ENCODE measurements around the gene BCAS4.

BCAS4 gene

DNA sequence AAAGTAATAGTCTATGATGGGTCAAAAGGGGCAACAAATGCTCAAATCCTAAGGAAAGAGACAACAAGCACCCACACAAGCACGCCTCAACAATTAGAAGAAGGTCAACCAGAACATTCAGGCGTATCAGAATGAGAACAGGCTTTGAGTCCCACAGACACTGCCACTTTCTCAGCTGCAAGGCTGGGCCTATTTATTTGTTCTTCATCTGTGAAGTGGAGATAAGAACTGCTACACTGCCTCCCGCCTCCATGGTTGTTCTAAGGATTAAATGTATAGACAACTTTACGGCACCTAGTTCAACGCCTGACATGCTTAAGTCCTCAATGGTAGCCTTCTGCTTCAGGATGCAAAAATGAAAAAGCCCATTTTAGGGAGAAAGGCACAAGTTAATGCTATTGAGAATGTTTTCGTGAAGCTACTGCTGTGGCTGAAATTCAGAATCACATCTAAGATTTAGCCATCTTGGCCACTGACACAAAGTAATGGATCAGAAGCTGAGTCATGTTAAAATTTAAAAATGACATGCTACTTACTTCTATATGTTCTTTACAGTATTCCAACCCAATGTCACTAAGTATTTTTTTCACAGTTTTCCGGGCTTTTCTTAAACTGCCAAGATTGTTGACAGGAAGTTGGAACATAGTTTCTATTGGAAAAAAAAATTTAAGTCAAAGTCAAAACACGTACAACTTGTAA, 108.6 kb downstream of the BCAS4 start:
- in situ Hi-C loops (cut with MboI; ENCODE audit: low sequenced_read_pairs) = no loop called here

- in situ Hi-C loops (cut with MboI; ENCODE audit: low sequenced_read_pairs) = no loop called here
Measured at GRCh38 chr20:50904067-50904570, 109.3 kb downstream of the BCAS4 start.

DNA sequence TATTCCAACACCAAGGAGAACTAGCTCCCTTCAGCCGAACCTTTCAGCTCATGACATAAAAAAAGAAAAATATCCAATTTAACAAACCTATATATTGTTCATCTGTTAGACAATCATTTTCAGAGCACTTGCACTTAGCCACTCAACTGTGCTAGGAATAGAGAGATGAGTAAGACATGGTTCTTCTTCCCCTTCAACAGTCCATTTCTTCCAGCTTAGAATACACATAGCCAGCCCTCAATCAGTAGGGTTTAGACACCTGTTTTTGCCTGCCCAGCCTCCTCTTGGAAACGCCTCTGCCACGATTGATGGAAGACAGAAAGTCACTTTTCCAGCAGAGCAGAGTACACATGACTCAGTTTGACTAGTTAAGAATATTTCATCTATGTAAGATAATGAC, 114.6 kb downstream of the BCAS4 start:
- in situ Hi-C loops (cut with MboI; ENCODE audit: low sequenced_read_pairs) = no loop called here

DNA sequence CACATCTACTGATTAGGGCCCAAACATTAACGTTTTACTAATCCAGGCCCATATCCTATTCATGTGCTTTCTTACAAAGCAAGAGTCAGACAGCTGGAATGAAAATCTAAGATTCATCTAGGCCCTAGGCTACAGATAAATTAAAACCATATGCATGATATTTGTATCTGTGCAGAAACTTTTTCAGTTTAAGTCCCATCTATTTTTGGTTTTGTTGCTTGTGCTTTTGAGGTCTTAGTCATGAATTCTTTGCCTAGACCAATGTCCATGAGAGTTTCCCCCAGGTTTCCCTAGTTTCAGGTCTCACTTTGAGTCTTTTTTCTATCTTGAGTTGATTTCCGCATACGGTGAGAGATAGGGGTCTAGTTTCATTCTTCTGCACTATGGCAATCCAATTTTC, 116.2 kb downstream of the BCAS4 start:
- in situ Hi-C loops (cut with MboI; ENCODE audit: low sequenced_read_pairs) = no loop called here

- in situ Hi-C loops (cut with MboI; ENCODE audit: low sequenced_read_pairs) = no loop called here
Measured at GRCh38 chr20:50911716-50912115, 116.9 kb downstream of the BCAS4 start.

- in situ Hi-C loops (cut with MboI; ENCODE audit: low sequenced_read_pairs) = no loop called here
Measured at GRCh38 chr20:50913690-50914375, 119.0 kb downstream of the BCAS4 start.

DNA sequence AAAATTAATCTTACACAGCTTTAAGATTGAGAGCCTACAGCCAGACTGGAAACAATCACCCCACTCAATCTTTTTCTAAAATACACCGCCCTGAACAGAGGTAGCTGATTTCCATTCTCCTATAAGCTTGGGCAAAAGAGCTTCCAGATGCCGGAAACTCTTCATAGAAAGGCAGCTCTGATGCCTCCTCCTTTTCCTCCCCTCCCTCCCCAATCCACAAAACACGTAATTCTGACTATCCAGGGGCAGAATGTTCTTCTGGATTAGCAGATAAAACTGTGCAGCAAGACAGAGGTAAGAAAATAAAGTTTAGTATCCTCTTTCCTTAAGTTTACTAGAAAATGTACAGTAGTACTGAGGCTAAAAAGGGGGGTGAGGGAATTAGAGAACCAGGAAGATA, 120.6 kb downstream of the BCAS4 start:
- in situ Hi-C loops (cut with MboI; ENCODE audit: low sequenced_read_pairs) = no loop called here

GRCh38 chr20:50916257-50916656, 121.4 kb downstream of the BCAS4 start:
- in situ Hi-C loops (cut with MboI; ENCODE audit: low sequenced_read_pairs) = no loop called here

DNA sequence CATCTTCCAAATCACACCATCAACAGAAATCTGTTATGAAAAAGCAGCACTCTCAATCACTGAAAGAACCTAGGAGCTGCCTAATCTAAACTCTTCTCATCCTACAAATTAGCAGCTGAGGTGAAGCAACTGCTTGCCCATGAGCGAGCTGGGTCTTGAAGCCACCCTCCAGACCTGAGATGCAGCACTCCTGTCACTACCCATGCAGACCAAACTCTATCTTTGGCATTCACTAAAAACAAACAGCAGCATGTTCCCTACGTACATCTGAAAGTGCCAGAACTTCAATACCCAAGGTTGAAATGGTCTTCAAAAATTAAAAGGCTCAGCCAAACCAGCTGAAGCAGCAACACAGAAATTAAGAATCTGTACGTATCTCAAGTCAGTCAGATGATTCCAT, 122.1 kb downstream of the BCAS4 start:
- in situ Hi-C loops (cut with MboI; ENCODE audit: low sequenced_read_pairs) = no loop called here

DNA sequence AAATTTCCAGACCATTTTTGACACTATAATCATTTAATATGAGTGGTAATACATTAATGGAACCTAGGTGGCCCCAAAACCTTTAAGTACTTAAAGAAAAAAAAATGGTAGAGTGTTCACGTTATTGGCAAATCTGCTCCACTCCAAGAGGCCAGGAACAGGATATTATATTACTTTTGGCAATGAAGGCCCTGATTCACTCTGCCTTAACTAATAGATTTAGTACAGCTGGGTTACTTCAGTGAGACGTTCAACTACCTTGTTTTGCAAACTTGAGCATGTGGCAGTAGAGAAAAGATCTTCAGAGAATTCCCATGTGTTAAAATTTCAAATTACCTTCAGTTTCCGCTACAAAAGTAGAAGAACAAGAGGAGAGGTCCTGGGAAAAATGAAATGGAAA, 123.5 kb downstream of the BCAS4 start:
- in situ Hi-C loops (cut with MboI; ENCODE audit: low sequenced_read_pairs) = no loop called here

- in situ Hi-C loops (cut with MboI; ENCODE audit: low sequenced_read_pairs) = no loop called here
Measured at GRCh38 chr20:50919567-50919966, 124.7 kb downstream of the BCAS4 start.

DNA sequence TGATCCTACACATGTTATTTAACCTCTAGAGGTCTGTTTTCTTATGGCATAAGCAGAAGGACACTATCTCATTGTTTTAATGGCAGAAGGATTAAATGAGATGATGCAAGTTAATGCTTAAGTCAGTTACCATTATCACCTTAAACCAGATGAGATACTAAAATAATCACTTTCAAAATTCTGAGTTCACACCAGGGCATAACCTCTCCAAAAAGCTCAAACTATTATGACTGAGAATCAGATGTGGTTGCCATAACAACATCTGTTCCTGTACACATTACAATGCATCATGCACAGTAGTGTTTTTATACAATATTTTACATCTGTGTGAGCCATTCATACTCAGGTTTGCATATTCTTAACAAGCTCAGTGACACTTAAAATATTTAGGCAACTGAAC, 126.1 kb downstream of the BCAS4 start:
- in situ Hi-C loops (cut with MboI; ENCODE audit: low sequenced_read_pairs) = no loop called here

GRCh38 chr20:50921803-50922501, 127.1 kb downstream of the BCAS4 start:
- in situ Hi-C loops (cut with MboI; ENCODE audit: low sequenced_read_pairs) = no loop called here

DNA sequence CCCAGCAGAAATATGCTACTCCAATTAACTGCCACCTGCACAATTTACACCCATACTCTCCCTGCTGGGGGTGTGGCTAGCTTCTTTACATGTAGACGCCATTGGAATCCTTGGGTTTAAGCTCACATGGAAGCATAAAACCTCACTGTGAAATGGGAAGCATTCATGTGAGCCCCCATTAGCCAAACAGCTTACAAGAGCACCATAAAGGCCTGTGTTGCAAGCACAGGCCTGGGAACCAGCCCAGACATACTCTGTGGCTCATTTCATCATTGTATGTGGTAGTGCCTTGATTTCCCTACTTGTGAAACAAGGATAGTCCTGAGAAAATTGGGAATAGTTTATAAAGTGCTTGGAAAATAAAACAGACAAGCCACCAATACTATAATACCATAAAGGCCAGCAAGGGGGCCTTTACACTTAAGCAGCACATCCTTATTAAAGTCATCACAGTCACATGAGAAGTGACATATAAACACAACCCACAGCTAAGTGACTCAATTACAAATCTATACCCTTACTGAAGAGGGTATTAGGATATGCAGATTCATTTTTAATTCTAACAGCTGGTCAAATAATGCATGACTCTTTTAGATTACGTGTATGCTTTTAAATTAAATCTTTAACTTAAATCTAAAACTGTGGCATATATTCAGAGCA, 129.5 kb downstream of the BCAS4 start:
- in situ Hi-C loops (cut with MboI; ENCODE audit: low sequenced_read_pairs) = no loop called here

DNA sequence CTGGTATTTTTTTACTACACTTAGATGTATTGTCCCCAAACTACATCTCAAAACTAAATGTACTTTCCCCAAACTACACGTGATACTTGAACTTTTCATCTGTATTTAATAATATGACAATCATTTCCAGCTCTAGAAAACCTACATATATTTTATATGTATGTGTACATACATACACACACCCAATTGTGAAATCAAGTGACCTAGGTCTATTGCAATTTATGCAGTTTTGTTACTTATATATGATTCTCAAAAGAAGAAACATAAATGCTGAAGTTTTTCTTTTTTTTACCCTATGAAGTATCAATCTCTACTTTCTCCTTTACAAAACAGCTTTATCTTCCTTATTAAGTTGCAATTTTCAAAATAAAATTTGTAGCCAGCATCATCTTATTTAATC, 131.7 kb downstream of the BCAS4 start:
- in situ Hi-C loops (cut with MboI; ENCODE audit: low sequenced_read_pairs) = no loop called here
